Spleen (tissue), 11 donors: ENCODE data around the gene DGCR6L. TPM values are rescaled to one million over a fixed set of nuclear protein-coding genes. Genes with fewer than 3 reads are reported as not detected.
A peak's percentile ranks its signal among the peaks of the same experiment; 100 is the strongest.
"Not testable (repeated sequence)": the region's sequence is repeated elsewhere in the genome, so short reads cannot be mapped to it uniquely, and the experiment has no call there.

Experiments used
- DNase-seq: peaks from one replicate; pipeline ENCODE4 v3.0.0-alpha.2; 2020
- H3K27ac ChIP-seq, 8 donors: fragments of 200-600 bp; sonication (generic) in 7 of 8; 1 replicate in 4 of 8; 2 replicates in 4 of 8; pipeline versions ENCODE4 v1.5.0 to v1.8.0; 2016 to 2021; ENCODE audit warnings: inconsistent platforms in 4 of 8, mild to moderate bottlenecking in 4 of 8, moderate library complexity in 1 of 8
- H3K27me3 ChIP-seq, 7 donors: fragments of 200-600 bp; sonication (generic) in 6 of 7; replicated peaks in 1 of 7; 1 replicate in 4 of 7; 2 replicates in 3 of 7; pipeline versions ENCODE4 v1.5.0 to v1.8.0; 2016 to 2021; ENCODE audit warnings: inconsistent platforms in 3 of 7, mild to moderate bottlenecking in 1 of 7
- H3K36me3 ChIP-seq, 6 donors: fragments of 200-600 bp; sonication (generic) in 5 of 6; 1 replicate in 4 of 6; 2 replicates in 2 of 6; pipeline versions ENCODE4 v1.5.0 to v1.8.0; 2016 to 2021; ENCODE audit warnings: inconsistent platforms in 2 of 6
- H3K4me1 ChIP-seq, 6 donors: fragments of 200-600 bp; sonication (generic) in 5 of 6; 1 replicate in 3 of 6; 2 replicates in 3 of 6; pipeline versions ENCODE4 v1.5.0 to v1.8.0; 2016 to 2021; ENCODE audit warnings: inconsistent platforms in 3 of 6
- H3K4me3 ChIP-seq, 8 donors: fragments of 200-600 bp; sonication (generic) in 7 of 8; 1 replicate in 4 of 8; 2 replicates in 4 of 8; pipeline versions ENCODE4 v1.5.0 to v1.8.0; 2016 to 2021; ENCODE audit warnings: inconsistent platforms in 4 of 8, mild to moderate bottlenecking in 4 of 8, moderate library complexity in 2 of 8
- H3K9me3 ChIP-seq, 8 donors: fragments of 200-600 bp; sonication (generic) in 7 of 8; 1 replicate in 4 of 8; 2 replicates in 4 of 8; pipeline versions ENCODE4 v1.5.0 to v1.8.0; 2016 to 2021; ENCODE audit warnings: inconsistent platforms in 4 of 8
- CTCF ChIP-seq, 11 experiments: fragments of 200-600 bp in 7 of 11; fragments of 450-650 bp in 4 of 11; sonication (generic) in 4 of 11; IDR thresholded peaks in 8 of 11; conservative IDR thresholded peaks in 3 of 11; 1 replicate in 7 of 11; 2 replicates in 4 of 11; pipeline versions ENCODE4 v1.4.0 to v1.8.0; 2016 to 2021; ENCODE audit warnings: antibody characterized with exemption in 11 of 11, inconsistent platforms in 4 of 11, mild to moderate bottlenecking in 1 of 11
- POLR2A ChIP-seq, 3 donors: fragments of 450-650 bp; IDR thresholded peaks; one replicate each; pipeline ENCODE4 v1.5.1; 2017; ENCODE audit warnings: antibody characterized with exemption in 3 of 3, mild to moderate bottlenecking in 1 of 3
- POLR2AphosphoS5 ChIP-seq, 3 donors: sonication (generic); formaldehyde crosslinking; IDR thresholded peaks; one replicate each; pipeline ENCODE4 v1.5.1; 2017; ENCODE audit warnings: antibody characterized with exemption in 3 of 3
- WGBS, 5 donors: extraction: QIAGEN DNeasy Blood & Tissue Kit in 3 of 5; methylation state at CpG; one replicate each; pipeline versions ENCODE4 v1.1.5 to v1.1.7; 2013 to 2018; 5-methylcytosine and 5-hydroxymethylcytosine counted together
- intact Hi-C: fragments of 100-400 bp; cut with DNase I; formaldehyde crosslinking; loops from one replicate; pipeline ENCODE4 v1.15.0; 2023; ENCODE audit warnings: low total_unique reads
- polyA plus RNA-seq, 3 donors: library from polyadenylated mRNA; stranded (reverse); fragments of 200-250 nt; gene quantifications; one replicate each; pipeline ENCODE4 v1.2.1, GENCODE V29; 2013
- total RNA-seq, 7 donors: library from RNA; depleted of rRNA in 3 of 7; stranded (reverse); fragments of >200 nt in 3 of 7; fragmentation: NEBNext Ultra II Directional in 4 of 7; extraction: Animal tissue kit (Norgen Biotek cat#: 25700) in 4 of 7; gene quantifications; one replicate each; pipeline versions ENCODE4 v1.1.0 to v1.2.1, GENCODE V29; 2016 to 2021
- donor health status: healthy with polysubstance abuse.
- donor health status: DM: no; HTN: no; CAD: no; lungs with moderate emphysema.
- donor health status: DM: no; HTN: no; CAD: no.
- donor health status: Bipolar disorder and iron deficiency.
- donor health status: healthy.
- donor health status: DM: no; HTN: no; CAD: no.
- donor health status: DM: yes; HTN: yes; CAD: no.

The DGCR6L gene
- total and polyA plus RNA-seq, 10 donors: 25.6 to 70.0 (median 34.9) TPM

- no peak overlapping the region for H3K4me3 ChIP-seq
- intact Hi-C loops: no loop called here
- no peak for TF ChIP-seq POLR2AphosphoS5 (IDR thresholded peaks at IDR 0.05)
- no peak for TF ChIP-seq CTCF (IDR thresholded peaks at IDR 0.05 in 8 of 11, conservative IDR thresholded peaks at IDR 0.05 in 3 of 11)
- no peak for TF ChIP-seq POLR2A (IDR thresholded peaks at IDR 0.05)
- no peaks in the 10 kb centered on the region for H3K9me3 ChIP-seq
- H3K27ac ChIP-seq: no peak overlapping the region
- DNase-seq: peak; percentile 70
- no peaks in the 10 kb centered on the region for H3K4me1 ChIP-seq
- no peaks in the 10 kb centered on the region for H3K36me3 ChIP-seq
- WGBS, 5 donors: 67 to 76% (median 69%) methylated on average over 10 to 21 of the region's 21 CpGs
- H3K27me3 ChIP-seq: peaks cover 0 to 46% (median 0%) of the 10 kb centered on the region in 7 donors
These were observed 13.8 kb downstream of the DGCR6L start for GRCh38 chr22:20305894-20306645.

GRCh38 chr22:20305230-20305893, 14.5 kb downstream of the DGCR6L start:
- H3K27me3 ChIP-seq: peaks cover 0 to 52% (median 0%) of the 10 kb centered on the region in 7 donors
- H3K4me3 ChIP-seq, H3K27ac ChIP-seq, intact Hi-C loops, H3K36me3 ChIP-seq, H3K4me1 ChIP-seq, H3K9me3 ChIP-seq: not testable (repeated sequence)
- WGBS, 5 donors: 53 to 86% (median 83%) methylated on average over 3 to 12 of the region's 12 CpGs
- peak; percentile 31 for DNase-seq

- DNase-seq: no peak
- no peaks in the 10 kb centered on the region for H3K9me3 ChIP-seq
- H3K4me3 ChIP-seq: no peak overlapping the region
- H3K27me3 ChIP-seq: peaks cover 0 to 58% (median 0%) of the 10 kb centered on the region in 7 donors
- H3K4me1 ChIP-seq: peaks cover 0 to 7% (median 7%) of the 10 kb centered on the region in 6 donors
- no peaks in the 10 kb centered on the region for H3K36me3 ChIP-seq
- TF ChIP-seq CTCF (IDR thresholded peaks at IDR 0.05 in 8 of 11, conservative IDR thresholded peaks at IDR 0.05 in 3 of 11) (no peak), POLR2AphosphoS5 (IDR thresholded peaks at IDR 0.05) (no peak), POLR2A (IDR thresholded peaks at IDR 0.05) (no peak)
- 87 to 93% (median 88%) methylated on average over 5 to 9 of the region's 9 CpGs for WGBS, 5 donors
- intact Hi-C loops: no loop called here
- H3K27ac ChIP-seq: no peak overlapping the region
These were observed 15.2 kb downstream of the DGCR6L start for GRCh38 chr22:20304646-20305045.

GRCh38 chr22:20303229-20303534, 16.7 kb downstream of the DGCR6L start:
- H3K9me3 ChIP-seq, intact Hi-C loops, H3K27ac ChIP-seq, H3K4me3 ChIP-seq, DNase-seq, H3K36me3 ChIP-seq: not testable (repeated sequence)
- WGBS, 5 donors: 47 to 65% (median 61%) methylated on average over 3 to 7 of the region's 7 CpGs
- H3K27me3 ChIP-seq: peaks cover 0 to 68% (median 0%) of the 10 kb centered on the region in 7 donors
- peaks cover 0 to 21% (median 17%) of the 10 kb centered on the region in 6 donors for H3K4me1 ChIP-seq

GRCh38 chr22:20302438-20303228, 17.2 kb downstream of the DGCR6L start:
- WGBS, 5 donors: 77 to 85% (median 81%) methylated on average over 7 to 13 of the region's 13 CpGs
- Histone ChIP-seq H3K9me3 (no peaks in the 10 kb centered on the region), H3K4me1 (peaks cover 0 to 21% (median 17%) of the 10 kb centered on the region in 6 donors), H3K36me3 (no peaks in the 10 kb centered on the region), H3K4me3 (no peak overlapping the region), H3K27ac (no peak overlapping the region), H3K27me3 (peaks cover 0 to 68% (median 0%) of the 10 kb centered on the region in 7 donors)
- no peak for DNase-seq
- TF ChIP-seq POLR2AphosphoS5 (IDR thresholded peaks at IDR 0.05) (no peak), CTCF (IDR thresholded peaks at IDR 0.05 in 8 of 11, conservative IDR thresholded peaks at IDR 0.05 in 3 of 11) (no peak), POLR2A (IDR thresholded peaks at IDR 0.05) (no peak)
- intact Hi-C loops: no loop called here
